ENCODE measurements around the gene KRTAP9-9.
"Not testable (repeated sequence)": the region's sequence is repeated elsewhere in the genome, so short reads cannot be mapped to it uniquely, and the experiment has no call there.

KRTAP9-9 gene

DNA sequence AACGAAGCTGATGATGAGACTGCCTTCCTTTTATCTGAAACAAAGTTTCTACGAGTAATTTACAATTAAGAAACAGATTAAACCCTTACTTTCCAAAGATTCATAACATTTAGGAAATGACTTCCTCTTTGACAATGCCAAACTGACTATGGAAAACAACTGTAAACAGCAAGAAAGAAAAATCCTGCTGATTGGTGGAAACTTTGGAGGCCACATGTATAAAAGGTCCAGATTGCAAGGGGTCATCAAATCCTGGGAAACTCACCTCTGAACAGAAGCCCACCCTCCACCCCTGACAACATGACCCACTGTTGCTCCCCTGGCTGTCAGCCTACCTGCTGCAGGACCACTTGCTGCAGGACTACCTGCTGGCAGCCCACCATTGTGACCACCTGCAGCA is 9.9 kb downstream of the KRTAP9-9 start, which contains the start of gene KRTAP9-6:
Gene KRTAP9-6 (plus strand): TSS at position 301 of the 400 bp plus-strand sequence. CDS start 0 bp downstream, at position 301.
- DNase-seq (ENCODE audit: low read depth in 2 of 2), result no peak

DNA sequence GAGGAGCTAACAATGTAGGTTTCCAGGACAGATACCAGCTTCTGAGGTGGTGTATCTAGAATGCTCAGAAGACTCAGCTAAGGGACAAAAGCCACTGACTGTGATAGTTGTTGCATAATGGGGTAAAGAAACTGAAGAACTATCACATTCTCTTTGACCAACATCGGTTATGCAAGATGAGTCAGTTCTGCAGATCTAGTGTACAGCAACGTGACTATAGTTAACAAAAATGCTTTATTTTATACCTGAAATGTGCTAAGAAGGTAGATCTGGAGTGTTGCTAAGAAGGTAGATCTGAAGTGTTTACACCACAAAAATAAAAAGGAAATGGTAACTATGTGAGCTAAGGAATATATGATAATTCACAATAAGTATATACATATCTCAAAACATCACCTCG is 12.5 kb downstream of the KRTAP9-9 start:
- DNase-seq (ENCODE audit: low read depth in 2 of 2), result no peak

DNA sequence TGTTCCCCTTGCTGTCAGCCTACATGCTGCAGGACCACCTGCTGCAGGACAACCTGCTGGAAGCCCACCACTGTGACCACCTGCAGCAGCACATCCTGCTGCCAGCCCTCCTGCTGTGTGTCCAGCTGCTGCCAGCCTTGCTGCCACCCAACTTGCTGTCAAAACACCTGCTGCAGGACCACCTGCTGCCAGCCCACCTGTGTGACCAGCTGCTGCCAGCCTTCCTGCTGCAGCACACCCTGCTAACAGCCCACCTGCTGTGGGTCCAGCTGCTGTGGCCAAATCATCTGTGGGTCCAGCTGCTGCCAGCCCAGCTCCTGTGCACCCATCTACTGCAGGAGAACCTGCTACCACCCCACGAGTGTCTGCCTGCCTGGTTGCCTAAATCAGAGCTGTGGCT is 16.1 kb downstream of the KRTAP9-9 start:
- not testable (repeated sequence) for DNase-seq (ENCODE audit: low read depth in 2 of 2)

DNA sequence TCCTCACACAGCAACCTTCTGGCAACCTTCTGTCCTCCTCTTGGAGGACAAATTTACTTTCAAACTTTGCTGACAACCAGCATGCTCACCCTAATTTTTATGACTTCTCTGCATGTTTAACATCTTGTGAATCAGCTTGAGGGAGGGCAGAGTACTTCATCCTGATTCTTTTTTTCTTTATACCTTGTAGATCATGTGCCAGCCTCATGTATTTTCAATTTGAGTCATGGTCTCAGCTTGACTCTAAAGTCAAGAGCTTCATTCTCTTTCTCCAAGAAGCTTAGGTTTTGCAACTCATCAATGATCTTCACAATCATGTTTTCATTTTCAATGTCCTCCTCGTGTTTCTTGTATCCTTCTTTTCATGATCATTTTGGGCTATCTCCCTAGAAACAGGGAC is 16.7 kb downstream of the KRTAP9-9 start:
- no peak for DNase-seq (ENCODE audit: low read depth in 2 of 2)

DNA sequence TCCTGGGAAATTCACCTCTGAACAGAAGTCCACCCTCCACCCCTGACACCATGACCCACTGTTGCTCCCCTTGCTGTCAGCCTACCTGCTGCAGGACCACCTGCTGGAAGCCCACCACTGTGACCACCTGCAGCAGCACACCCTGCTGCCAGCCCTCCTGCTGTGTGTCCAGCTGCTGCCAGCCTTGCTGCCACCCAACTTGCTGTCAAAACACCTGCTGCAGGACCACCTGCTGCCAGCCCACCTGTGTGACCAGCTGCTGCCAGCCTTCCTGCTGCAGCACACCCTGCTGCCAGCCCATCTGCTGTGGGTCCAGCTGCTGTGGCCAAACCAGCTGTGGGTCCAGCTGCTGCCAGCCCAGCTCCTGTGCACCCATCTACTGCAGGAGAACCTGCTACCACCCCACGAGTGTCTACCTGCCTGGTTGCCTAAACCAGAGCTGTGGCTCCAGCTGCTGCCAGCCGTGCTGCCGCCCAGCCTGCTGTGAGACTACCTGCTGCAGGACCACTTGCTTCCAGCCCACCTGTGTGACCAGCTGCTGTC is 20.5 kb downstream of the KRTAP9-9 start, which contains the start of gene KRTAP9-7:
Gene KRTAP9-7 (plus strand): TSS at position 51 of the 543 bp plus-strand sequence. CDS start 0 bp downstream, at position 51.
- DNase-seq (ENCODE audit: low read depth in 2 of 2), result not testable (repeated sequence)

DNA sequence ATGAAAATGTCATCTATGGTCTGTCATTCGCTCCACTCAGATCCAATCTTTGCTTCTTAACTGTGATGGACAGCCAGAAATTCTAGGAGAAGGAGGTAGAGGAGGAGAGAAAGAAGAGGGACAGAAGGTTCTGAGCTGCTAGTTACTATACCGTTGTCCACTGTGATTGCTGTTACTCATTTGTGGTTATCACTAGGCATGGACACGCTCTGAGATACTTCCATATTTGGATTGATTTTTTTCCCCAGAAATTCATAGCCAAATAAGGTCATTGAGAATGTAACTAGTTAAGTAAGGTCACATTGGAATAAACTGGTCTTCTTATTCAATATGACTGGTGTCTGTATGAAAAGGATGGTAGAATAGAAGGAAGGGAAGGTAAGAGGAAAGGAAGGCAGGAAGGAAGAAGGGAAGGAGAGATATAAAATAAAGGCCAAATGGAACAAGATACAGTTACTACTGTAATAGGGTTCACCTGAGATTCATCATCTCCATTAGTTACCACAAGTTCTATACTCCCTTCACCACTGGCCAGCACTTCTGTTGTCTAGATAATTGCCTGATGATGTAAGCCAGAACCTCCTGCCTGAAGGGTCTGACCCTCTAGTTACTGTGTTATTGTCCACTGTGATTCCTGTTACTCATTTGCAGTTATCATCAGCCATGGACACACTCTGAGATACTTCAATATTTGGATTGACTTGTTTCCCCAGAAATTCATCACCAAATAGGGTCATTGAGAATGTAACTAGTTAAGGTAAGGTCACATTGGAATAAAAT is 23.2 kb downstream of the KRTAP9-9 start:
- no peak for DNase-seq (ENCODE audit: low read depth in 2 of 2)

DNA sequence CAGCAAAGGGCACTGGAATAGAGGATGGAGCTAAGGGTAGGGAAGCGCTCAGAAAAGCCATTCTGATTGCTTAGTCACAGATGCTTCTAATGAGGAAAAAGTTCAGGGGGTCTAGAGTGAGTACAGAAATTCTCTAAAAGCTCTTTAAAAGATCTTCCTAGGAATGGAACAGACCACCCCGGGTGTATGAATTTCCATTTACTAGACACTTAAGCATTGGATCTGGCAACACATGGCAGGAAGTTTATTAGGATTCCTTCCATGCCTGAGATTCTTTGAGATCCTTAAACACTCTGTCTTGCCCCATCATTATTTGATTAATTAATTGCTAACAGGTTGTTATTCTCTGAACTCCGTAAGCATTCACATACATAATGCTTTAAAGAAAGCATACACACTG is 28.9 kb downstream of the KRTAP9-9 start:
- no peak for DNase-seq (ENCODE audit: low read depth in 2 of 2)

DNA sequence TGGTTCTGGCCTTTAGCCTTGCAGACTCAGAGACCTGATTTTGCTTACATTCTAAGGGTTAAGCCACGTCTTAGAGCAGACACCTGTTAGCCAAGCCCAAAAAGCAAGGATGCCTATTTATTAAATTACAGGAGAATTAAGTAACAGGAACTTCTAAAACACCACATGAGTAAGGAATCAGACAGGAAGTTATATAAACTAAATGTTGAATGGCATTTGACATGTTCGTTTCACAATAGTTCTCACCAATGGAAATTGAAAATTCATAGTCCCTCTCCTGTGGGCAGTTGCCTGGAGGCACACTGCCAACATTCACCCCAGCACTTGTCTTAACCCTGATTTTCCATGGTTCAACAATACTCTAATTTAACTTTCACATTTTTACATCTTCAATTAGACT is 29.4 kb downstream of the KRTAP9-9 start:
- DNase-seq (ENCODE audit: low read depth in 2 of 2), result no peak

DNA sequence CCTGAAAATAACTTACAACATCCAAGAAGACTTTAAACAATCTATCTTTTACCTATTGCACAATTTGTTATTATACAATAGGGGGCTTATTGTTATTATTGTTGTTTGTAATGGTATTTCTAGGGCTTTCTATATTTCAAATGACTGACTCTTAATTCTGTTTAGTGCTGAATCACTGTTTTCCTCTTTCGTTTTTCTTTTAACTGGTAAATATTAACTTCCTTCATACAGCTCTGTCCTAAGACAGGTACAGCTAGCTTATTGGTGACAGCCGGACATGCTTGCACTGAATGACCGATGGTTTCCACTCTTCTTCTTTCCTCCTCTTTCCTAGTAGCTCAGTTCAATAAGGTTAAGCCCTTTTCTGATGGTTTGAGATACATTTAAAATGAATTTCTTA is 31.9 kb downstream of the KRTAP9-9 start:
- DNase-seq (ENCODE audit: low read depth in 2 of 2), result no peak

DNA sequence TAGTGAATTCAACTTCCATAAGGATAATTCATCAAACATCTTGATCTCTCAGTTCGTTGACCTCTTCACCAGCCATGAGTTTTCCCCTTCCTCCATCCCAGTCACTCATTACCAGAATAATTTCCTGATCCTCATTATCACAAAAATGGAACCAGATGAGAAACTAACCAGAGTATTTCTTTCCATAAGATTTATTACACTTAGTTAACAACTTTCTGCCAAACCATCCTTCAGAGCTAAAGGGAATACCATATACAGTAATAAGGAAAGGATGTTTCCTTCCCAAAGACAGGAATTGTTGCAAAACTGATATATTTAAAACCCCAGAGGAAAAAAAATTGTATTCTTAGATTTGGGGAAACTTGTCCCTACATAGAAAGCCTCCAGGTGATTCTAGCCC is 38.8 kb downstream of the KRTAP9-9 start:
- no peak for DNase-seq (ENCODE audit: low read depth in 2 of 2)

DNA sequence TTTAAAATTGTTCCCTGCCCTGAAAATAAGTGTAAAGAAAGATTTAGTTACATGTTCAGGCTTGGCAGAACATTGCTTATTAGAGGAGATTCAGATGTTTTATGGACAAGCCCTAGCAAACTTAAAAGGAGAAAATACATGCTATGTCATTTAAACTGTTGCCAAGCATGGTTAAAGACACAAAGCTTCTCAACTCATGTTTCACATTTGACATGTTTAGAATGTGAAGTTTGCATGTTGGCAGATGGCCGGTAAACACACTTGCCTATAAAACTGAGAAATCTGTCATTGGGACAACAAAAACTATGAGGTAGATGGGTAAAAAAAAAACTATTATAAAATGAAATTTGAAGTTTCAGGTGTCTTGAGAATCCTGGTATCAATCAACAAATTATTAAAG is 41.7 kb downstream of the KRTAP9-9 start:
- no peak for DNase-seq (ENCODE audit: low read depth in 2 of 2)

DNA sequence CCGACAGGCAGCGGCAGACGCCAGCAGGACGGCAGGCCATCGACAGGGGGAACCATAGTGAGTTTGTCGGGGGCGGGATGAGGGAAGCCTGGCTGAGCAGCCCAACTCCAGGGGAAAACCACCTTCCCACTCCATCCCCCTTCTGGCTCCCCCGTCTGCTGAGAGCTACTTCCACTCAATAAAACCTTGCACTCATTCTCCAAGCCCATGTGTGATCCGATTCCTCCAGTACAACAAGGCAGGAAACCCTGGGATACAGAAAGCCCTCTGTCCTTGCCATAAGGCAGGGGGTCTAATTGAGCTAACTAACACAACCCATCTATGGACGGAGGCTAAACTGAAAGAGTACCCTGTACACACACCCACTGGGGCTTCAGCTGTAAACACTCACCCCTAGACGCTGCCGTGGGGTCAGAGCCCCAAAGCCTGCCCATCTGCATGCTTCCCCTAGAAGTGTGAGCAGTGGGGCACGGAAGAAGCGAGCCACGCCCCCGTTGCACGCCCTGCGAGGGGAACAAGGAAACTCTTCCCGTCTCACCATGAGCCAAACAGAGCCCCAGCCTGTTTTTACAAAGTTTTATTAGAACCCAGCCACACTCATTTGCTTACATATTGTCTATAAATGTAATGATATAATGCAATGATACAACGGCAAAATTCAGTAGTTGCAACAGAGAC is 43.4 kb downstream of the KRTAP9-9 start:
- no peak for DNase-seq (ENCODE audit: low read depth in 2 of 2)

DNA sequence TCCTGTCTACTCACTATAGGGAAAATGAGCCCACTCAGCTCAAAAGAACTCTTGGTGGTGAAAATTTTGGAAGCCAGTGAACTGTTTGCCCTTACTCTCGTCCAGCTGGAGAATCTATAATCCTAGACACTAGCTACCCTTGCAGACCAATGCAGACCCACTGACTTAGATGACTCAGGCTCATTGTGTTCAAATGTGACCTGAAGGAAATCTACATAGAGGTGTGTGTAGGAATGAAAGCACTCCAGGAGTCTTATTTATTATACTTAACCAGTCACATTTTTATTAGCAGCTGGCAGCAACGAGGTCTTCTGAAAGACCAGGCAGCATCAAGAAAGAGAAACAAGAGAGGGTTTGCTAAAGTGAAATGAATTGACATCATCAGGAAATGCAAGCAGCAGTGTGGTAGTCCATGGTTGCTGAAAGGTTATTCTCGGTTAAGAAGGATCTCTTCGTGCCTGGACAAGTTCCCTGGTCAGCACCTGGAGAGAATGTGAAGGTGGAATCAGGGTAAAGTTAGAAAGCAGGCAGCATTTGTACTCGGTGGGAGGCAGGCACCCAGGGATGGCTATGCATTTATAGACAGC is 46.1 kb downstream of the KRTAP9-9 start:
- DNase-seq (ENCODE audit: low read depth in 2 of 2), result no peak

DNA sequence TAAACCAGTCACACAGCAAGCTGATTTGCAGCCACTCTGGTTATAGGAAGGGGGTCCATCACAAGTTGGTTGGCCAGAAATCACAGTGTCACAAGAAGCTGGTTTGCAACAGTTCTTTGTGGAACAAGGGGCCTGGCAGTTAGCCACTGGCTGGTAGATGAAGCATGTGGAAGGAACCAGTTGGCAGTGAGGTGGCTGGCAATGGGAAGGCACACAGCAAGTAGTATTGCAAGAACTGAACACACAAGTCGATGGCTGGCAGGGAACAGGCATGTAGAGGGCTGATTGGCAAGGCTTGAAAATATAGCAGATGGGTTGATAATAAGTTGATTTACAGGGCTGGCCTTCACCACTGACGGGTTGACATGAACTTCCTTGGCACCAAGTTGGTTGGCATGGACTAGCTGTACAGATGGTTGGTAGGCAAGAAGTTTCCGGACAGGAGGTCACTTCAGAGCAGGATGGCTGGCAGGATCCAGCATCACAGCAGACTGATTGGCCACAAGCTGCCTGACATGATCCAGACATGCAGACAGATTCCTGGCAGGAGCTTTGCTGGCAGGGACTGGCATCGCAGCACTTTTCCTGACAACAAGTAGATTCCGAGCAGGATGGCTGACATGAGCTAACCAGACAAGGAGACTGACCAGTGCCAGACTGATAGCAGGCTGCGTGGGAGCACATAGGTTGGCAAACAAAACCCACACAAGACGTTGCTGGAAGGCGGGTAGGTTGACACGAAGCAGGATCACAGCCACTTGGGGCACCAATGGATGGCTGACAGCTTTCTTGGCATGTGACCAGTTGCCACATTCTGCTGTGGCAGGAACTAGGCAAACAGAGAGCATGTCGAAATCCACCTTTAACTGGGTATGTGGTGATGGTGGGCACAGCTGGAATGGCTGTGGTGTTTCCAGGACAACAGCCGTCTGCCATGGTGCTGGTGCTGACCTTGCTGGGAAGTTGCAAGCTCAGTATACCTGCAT is 47.0 kb downstream of the KRTAP9-9 start, which contains the start of gene KRTAP29-1:
Gene KRTAP29-1 (minus strand): TSS at position 936 of the 986 bp plus-strand sequence. CDS start 0 bp downstream, at position 936.
- no peak for DNase-seq (ENCODE audit: low read depth in 2 of 2)

DNA sequence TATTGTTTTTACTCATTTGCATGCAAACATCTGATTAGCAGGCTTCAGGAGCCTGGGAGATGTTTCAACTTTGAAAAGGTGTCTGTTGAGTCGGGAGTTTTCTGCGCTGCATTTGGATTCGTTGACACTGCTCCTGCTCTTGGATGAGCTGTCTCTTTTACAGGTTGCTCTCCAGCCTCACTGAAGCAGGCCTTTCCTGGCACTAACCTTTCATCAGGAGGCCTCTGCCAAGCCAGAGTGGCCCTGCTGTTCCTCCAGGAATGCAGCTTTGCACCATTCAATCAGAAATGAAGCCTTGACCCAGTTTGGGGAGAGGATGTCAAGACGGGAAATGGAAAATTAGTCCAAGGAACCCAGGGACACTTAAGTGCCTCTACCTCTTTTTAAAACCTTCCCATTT is 47.8 kb downstream of the KRTAP9-9 start:
- no peak for DNase-seq (ENCODE audit: low read depth in 2 of 2)

DNA sequence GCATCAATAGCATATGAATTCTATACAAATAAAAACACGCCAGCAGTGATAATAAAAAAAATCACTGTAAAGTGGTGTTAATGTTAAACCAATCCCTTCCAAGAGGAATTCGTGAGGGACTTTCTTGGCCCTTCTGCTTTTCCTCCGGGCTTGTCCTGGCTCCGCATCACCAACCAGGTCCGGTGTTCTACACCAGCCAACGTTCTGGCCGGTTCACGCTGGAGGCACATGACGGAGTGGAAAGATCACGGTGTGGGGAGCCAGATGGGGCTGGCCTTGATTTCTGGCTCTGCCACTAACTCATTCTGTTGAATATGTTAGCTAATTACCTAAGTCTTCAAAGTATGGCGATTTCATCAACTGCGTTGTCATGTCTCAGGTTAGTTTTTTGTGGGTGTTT is 48.9 kb downstream of the KRTAP9-9 start:
- no peak for DNase-seq (ENCODE audit: low read depth in 2 of 2)
